HG03025 (cell line): ENCODE results near the gene FAM167B.
A peak's percentile ranks its signal among the peaks of the same experiment; 100 is the strongest.

Experiments
- ATAC-seq: cut with Tn5 transposase; IDR thresholded peaks from one replicate; pipeline ENCODE4 v1.9.1; 2021; ENCODE audit warnings: mild to moderate bottlenecking, moderate library complexity; ENCODE audit not compliant: unreplicated experiment, low FRiP score

FAM167B gene

DNA sequence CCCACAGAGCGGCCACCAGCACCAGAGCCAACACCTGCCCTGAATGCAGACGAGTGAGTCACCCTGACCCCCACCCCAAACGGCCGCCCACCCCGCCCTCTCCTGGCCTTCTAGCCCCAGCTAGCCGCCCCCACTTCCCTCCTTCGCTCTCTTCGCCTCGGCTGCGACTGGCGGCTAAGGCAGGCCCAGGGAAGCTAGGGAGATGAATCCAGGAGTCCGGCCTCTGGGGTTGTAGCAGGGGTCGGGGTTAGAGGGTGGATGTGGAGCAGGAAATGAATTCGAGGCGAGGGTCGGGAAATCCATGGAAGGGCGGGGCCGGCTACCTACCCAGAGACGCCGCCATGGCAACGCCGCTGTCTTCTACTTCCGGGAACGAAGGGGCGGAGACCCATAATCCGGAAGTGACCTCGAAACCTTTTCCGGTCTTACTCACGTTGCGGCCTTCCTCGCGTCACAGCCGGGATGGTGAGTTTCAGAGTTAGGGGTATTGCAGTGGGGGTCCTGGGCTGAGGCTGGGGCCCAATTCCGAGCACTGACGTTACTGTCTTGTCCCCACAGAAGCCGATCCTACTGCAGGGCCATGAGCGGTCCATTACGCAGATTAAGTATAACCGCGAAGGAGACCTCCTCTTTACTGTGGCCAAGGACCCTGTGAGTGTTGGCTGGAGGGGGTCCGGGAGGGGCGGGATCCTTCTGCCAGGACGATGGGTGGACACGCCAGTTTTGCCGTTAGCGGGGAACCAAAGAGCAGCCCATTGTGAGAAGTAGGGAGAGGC, 24.9 kb upstream of the FAM167B start, which contains the start of the genes EIF3I and TMEM234:
Gene EIF3I, plus strand, starts transcription at position 428 of the 776 bp plus-strand sequence. Its CDS starts 35 bp downstream, at position 463.
Gene TMEM234, minus strand, starts transcription at position 374 of the 776 bp plus-strand sequence. Its CDS starts 31 bp downstream, at position 343.
- peak; percentile 82 for ATAC-seq

DNA sequence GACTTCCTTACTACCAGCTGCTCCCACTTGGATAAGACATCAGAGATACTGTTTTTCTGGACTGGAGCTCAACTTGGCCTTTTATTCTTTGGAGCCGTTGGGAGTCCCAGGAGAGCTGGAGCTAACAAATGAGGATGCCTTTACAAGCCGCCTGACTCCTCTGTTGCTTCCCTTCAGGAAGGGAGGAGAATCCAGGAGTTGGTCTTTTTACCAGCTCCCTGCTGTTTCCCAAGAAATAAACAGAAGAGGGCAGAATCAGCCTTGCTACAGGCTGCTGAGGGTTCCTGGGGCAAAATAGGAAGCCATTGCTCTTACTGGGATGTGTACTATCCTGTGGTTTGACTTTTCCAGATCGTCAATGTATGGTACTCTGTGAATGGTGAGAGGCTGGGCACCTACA, 23.3 kb upstream of the FAM167B start:
- ATAC-seq = no peak

DNA sequence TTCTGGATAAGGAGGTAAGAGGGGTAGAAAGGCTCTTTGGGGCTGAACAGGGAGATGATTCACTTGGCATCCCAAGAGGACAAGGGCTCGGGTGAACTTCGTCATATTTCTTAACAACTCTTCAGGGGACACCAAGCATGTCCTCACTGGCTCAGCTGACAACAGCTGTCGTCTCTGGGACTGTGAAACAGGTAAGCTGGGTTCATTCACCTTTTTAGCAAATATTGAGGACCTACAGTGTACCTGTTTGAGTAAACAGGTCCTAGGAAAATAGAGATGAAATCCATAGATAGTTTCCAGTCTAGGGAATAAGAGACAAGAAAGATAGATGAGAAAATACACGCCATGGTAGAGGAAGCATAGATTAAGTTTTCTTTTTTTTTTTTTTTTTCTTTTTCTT, 22.7 kb upstream of the FAM167B start:
- ATAC-seq = no peak

DNA sequence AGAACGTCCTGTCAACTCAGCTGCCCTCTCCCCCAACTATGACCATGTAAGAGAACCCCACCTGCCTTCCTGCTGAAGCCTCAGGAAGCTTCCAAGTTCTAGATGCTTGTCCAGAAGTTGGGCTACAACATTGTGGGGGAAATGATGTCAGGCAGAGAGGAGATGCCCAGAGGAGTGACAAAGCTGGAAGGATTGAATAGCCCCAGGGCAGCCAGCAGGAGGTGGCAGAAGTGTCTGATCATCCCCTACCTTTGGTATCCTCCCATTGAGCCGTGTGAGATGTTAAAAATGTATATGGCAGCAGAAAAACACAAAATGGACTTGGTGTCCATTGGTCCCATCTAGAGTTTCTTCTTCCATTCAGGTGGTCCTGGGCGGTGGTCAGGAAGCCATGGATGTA, 18.3 kb upstream of the FAM167B start:
- ATAC-seq = no peak

DNA sequence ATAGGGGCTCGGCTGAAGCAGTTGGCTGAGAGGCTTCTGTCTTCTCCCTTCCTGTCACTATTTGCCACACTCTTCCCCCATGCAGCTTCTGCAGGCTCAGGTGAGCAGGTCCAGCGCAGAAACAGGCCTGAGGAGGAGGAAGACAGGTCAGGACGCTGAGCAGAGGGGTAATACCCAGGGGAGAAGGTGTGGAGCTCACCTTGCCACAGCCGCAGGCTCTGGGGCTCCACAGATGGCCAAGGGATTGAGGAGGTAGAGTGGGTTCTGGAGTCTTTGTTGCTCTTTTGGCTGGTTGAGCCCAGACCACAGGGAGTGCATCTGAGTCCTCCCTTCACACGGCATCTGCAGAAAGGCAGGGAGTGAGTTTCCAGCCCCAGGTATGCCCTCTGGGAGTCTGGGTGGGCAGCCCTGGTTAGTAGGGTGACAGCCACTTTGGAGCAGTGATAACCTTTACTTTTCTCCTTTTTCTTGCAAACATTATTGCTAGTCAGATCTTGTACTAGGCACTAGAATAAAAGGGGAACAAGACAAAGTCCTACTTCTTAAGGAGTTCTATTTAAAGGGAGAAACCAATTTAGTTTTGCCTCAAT, 15.1 kb upstream of the FAM167B start:
- ATAC-seq = no peak

DNA sequence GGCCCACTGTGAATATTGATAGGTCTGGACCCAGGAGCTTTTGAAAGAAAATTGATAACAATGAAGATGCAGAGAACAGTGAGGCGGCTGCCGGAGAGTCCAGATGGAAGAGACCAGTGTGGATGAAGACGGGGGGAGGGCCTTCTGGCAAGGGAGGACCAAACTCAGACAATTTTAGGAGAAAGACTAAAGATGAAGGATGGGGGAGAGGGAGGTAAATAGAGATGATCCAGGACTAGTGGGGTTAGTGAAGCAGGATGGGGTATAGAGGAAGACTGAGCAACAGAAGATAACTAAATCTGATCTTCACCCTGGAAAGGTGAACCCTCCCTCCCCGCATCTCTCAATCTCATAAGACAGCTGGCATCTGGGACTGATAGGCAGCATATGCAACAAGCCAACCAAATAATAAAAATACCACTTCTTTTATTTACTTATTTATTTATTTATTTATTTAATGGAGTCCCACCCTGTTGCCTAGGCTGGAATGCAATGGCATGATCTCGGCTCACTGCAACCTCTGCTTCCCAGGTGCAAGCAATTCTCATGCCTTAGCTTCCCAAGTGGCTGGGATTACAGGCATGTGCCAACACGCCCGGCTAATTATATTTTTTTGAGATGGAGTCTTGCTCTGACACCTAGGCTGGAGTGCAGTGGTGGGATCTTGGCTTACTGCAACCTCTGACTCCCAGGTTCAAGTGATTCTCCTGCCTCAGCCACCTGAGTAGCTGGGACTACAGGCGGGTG, 14.3 kb upstream of the FAM167B start:
- no peak for ATAC-seq

DNA sequence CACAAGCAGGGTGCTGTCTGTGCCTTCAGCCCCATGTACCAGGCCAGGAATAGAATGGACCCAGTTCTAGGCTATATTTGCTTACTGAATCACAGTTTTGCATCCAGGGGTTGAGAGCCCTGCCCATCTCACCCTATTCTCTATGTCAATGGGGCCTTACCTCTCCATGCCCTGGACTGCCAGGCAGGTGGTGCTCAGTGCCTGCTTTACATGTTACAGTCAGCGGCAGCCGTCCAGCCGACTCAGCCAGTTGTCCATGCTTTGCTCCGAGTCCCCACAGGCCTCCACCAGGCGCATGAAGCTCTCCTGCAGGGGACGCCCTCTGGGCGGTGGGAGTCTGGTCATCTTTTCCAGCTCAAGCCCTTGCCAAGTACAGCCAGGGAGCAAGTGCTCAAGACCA, 12.2 kb upstream of the FAM167B start:
- no peak for ATAC-seq

DNA sequence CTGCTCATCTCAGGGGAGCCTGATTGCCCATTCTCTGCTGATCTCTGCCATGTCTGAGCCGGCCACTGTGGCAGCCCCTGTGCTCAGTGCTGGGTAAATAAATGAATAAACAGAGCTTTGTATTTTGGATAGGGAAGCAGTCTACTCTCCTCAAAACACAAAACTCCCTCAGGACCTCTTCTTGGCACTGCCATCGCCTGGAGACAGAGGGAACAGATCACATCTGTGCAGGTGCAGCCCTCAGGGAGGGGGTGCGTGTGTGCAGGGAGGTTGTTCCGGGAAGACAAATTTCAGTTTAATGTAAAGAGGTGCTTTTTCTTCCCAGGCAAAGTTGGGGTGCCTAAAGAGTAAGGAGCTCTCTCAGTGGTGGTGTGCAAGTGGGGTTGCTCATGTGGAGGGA, 7.7 kb upstream of the FAM167B start:
- no peak for ATAC-seq

DNA sequence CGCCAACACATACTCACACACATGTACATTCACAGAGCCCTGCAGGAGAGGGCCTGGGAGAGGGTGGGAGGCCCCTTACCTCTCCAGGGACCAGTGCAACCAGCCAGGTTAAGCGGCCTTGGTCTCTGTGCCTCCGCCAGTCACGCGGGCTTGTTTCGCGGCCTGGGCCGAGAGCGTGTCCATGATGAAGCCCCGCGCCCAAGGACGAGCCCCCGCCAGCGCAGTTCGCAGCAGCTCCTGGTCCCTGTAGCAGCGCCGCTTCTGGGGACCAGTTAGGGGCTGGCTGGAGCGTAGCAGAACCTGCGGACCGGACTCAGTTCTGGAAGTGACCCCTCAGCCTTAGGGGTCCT, 7.3 kb upstream of the FAM167B start:
- ATAC-seq = no peak

DNA sequence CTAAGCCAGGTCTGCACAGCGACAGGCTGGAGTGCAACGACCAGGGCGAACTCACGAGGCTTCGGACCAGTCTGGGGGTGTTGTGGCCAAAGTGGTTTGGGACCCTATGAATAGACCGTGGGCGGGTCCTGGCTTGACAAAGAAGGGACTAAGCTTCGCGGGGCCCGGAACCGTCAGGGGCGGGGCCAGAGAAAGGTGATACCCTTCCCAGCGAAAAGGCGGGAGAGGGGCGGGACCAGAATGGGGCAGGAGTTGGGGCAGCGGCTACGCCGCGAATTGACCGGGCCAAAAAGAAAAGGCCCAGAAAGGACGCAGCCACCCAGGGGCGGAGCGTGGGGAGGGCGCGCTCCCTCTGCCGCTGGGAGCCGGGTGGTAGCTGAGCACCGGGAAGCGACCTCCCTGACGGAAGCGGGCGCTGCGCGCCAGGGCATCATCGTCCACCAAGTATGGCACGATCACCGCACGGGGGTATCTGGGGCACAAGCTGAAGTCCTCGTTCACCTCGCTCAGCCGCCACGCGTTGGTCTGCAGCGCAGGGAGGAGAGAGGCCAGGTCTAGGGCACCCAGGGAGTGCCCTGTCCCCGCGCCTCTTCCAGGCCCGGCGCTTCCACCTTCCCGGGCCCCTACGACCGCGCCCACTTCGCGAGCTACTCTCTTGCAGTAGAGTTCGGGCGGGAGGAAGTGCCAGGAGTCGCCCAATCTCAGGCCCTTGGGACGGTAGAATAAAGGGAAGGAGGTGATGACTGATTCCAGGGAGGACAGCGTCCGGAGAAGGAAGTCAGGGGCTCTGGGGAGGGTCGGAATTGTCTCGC, 6.7 kb upstream of the FAM167B start:
- no peak for ATAC-seq

DNA sequence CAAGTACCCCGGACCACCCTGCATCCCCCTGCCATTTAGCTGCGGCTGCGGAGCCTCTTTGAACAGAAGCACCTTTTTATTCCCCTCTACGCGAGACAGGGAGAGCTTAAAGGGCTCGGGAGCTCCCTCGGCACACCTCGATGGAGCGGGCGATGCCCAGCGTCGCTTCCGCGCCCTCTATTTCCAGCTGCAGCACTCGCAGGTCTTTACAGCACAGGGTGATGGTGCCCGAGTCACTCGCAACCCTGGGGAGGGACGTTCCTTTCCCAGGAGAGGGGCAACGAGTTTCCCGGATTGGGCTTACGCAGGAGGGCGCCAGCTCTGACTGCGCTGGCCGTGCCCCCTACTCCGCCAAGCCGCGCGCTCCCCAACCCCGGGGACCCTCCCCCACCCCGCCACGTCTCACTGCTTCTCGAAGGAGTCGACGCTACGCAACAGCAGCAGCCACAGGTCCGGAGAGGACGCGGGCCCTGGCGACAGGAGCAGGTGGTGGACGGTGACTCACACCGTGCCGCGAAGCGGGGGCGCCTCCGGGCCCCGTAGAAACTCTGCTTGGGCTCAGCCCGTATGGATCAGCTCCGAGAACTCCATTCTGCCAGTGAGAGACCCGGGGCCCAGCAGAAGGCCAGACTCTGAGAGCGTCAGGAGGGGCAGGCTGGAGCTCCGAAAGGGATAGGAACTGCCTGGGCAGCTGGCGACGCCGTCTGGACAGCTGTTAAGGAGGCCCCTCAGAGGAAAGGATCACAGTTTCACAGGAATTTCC, 5.8 kb upstream of the FAM167B start:
- ATAC-seq = no peak

DNA sequence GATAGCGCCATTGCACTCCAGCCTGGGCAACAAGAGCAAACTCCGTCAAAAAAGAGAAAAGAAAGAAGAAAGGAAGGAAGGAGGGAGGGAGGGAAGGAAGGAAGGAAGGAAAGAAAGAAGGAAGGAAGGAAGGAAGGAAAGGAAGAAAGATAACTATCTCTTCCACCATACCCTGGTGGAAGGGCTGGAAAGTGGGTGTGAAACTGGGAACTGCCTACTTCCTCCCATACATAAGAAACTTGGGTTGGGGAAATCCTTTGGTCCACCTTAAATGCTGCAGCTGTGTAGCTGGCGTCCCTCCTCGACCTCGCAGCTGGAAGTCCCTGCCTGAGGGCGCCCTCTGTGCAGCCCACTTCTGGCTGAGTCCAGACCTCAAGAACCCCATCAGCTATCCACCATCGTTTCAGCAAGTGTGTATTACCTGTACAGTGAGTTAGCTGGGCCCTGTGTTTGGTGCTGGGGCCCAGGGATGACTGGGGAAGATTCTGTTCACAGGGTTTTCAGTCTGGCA, 4.6 kb upstream of the FAM167B start:
- ATAC-seq = no peak

DNA sequence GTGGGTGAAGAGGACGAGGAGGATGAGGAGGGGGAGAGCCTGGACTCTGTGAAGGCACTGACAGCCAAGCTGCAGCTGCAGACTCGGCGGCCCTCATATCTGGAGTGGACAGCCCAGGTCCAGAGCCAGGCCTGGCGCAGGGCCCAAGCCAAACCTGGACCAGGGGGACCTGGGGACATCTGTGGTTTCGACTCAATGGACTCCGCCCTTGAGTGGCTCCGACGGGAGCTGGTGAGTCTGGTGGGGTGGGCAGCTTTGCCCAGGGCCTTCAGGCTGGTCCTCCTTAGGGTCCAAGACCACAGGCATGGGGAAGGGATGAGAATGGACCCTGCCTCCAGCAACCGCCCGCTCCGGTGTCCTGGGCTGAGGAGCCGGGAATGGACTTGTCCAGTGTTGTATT, 430 bp downstream of the FAM167B start:
- no peak for ATAC-seq

DNA sequence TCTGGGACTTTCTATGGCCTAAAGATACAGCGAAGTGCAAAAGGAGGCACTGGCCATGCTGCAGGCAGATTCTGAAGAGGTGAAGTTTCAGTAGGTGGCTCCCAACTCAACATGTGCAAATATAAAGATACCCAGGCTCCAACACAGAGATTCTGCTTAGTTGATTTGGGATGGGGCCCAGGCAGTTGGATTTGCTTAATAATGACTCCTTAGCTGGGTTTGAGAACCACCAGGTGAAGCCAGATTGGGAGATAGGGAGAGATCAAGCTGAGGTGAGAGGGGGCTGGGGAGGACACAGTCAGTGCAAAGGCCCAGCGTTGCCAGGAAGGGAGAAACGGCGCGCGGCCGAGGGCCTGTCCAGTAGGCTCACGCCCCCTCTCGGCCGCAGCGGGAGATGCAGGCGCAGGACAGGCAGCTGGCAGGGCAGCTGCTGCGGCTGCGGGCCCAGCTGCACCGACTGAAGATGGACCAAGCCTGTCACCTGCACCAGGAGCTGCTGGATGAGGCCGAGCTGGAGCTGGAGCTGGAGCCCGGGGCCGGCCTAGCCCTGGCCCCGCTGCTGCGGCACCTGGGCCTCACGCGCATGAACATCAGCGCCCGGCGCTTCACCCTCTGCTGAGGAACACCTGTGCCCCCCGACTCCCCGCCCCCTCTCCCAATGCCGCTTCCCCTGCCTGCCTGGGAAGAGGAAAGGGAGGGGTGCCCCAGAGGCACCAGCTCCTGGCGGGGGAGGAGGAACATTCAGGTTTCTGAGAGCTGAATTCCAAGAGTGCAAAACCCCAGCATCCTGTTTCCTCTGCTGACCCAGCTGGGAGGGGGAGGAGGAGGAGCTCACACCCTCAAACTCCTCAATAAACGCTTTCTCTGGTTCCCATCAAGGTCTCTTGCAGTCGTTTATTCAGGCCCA, 1.2 kb downstream of the FAM167B start:
- no peak for ATAC-seq

DNA sequence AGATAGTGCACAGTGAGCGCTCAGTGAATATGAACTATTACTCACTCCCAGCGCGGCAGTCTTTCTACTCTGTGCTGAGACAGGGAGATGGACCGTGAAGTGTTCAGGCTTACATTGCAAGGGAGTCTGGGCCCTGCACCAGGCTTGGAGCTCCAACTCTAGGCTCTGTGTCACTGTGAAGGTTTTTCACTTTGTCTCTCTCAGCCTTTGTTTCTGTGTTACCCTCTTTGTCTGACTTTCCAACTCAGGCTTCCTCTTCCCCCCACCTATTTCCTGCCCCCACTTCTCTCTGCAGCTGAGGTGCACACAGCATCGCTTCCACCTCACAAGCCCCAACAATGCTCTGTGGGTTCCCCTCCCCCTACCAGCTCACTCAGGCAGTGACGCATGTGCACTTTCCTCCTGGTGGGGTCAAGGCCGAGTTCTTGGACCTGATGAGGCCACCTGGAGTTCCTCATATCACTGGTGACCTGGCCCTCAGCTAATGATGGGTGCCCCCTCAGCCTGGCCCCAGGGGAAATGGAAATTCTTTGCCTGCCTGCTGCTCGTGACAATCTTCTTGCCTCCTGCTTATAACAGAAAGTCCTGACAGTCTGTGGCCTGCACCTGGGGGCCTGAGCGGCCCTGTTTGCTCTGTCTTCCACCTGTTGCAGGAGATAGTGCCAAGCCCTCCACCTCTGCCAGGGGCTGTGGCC, 3.0 kb downstream of the FAM167B start:
- no peak for ATAC-seq

DNA sequence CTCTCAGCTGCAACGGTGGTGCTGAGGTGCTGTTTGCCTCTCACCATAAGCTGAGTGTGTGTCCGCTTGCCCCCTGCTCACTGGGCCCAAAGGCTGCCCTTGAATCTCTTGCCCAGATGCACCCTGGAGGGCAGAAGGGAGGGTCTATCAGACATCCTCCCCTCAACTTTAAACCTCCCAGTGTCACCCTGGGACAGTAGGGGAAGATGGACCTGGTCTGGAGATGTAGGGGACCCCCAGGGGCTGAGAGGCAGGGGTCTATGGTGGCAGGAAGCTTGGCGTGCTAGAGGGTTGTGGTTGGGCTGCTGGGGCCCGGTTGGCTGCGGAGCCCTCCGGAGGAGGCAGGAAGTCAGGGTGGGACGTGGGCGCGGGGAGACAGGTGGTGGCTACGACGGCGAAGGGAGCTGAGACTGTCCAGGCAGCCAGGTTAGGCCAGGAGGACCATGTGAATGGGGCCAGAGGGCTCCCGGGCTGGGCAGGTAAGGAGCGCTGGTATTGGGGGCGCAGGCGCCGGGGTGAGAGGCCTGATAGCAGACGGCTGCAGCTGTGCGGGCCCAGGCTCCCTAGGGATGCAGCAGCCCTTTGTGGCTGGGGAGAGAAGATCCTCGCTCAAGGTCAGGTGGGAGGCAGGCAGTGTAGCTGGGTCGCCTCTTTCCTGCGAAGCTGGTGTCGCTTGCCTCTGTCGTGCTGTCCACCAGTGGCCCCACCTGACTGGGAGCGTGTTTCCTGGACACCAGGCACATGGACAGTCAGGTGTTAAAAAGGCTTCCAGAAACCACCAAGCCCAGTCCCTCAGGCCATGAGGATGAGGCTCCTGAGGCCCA, 4.1 kb downstream of the FAM167B start, which contains the start of gene LCK:
Gene LCK, plus strand, starts transcription at position 373 of the 824 bp plus-strand sequence. CDS start 23,065 bp downstream, outside the sequence.
- no peak for ATAC-seq
